GM13977 (cell line): ENCODE measurements around the gene SCUBE2.

Experiments
- DNase-seq: peaks from one replicate; pipeline ENCODE4 v3.0.0; 2012; ENCODE audit warnings: low spot score
- CTCF ChIP-seq: IDR thresholded peaks from 2 replicates; pipeline ENCODE4 v1.5.1; 2012; ENCODE audit warnings: mild to moderate bottlenecking, control low read depth; ENCODE audit not compliant: insufficient read depth; ENCODE audit errors: extremely low read depth, missing control alignments
- in situ Hi-C: fragments of 300-500 bp; cut with MboI; formaldehyde crosslinking; loops from one replicate; pipeline ENCODE4 v1.12.0; 2022; ENCODE audit warnings: low sequenced_read_pairs, low pct_unique_long_range_greater_than_20kb, mixed read lengths, inconsistent platforms; ENCODE audit not compliant: unreplicated experiment

Gene SCUBE2

GRCh38 chr11:9089061-9089460 lies 2.3 kb downstream of the SCUBE2 start:
- in situ Hi-C loops: no loop called here
- no peak for TF ChIP-seq CTCF

GRCh38 chr11:9082575-9082974 lies 8.8 kb downstream of the SCUBE2 start:
- DNase-seq: no peak
- TF ChIP-seq CTCF: no peak
- in situ Hi-C loops: no loop called here

More at GRCh38 chr11:9089061-9089460, 2.3 kb downstream of the SCUBE2 start:
- no peak for DNase-seq

GRCh38 chr11:9081153-9081552 lies 10.2 kb downstream of the SCUBE2 start:
- in situ Hi-C loops: no loop called here
- no peak for TF ChIP-seq CTCF
- no peak for DNase-seq

- no peak for TF ChIP-seq CTCF
- in situ Hi-C loops: no loop called here
- DNase-seq: no peak
Observed at GRCh38 chr11:9078113-9079086, 13.0 kb downstream of the SCUBE2 start.

- in situ Hi-C loops: no loop called here
- TF ChIP-seq CTCF: no peak
- no peak for DNase-seq
Observed at GRCh38 chr11:9077164-9077563, 14.2 kb downstream of the SCUBE2 start.

- in situ Hi-C loops: no loop called here
- no peak for TF ChIP-seq CTCF
- DNase-seq: no peak
Observed at GRCh38 chr11:9076661-9077060, 14.7 kb downstream of the SCUBE2 start.
